Medulla oblongata (tissue), 1 donor: Measurements from ENCODE around the gene PGBD2.
"Not testable (repeated sequence)": the region's sequence is repeated elsewhere in the genome, so short reads cannot be mapped to it uniquely, and the experiment has no call there.

Experiments
- DNase-seq: peaks from one replicate; pipeline ENCODE4 v3.0.0-alpha.2; 2015; ENCODE audit errors: extremely low spot score

The PGBD2 gene

GRCh38 chr1:248886237-248886895, 19.7 kb upstream of the PGBD2 start:
- DNase-seq = no peak

- not testable (repeated sequence) for DNase-seq
Measured at GRCh38 chr1:248889914-248890243, 16.2 kb upstream of the PGBD2 start.

- no peak for DNase-seq
Measured at GRCh38 chr1:248890549-248891498, 15.2 kb upstream of the PGBD2 start.

GRCh38 chr1:248891758-248892157, 14.3 kb upstream of the PGBD2 start:
- DNase-seq = no peak

GRCh38 chr1:248892590-248892989, 13.4 kb upstream of the PGBD2 start:
- DNase-seq = no peak

GRCh38 chr1:248894837-248895236, 11.2 kb upstream of the PGBD2 start:
- no peak for DNase-seq

- no peak for DNase-seq
Measured at GRCh38 chr1:248897412-248898337, 8.4 kb upstream of the PGBD2 start.

GRCh38 chr1:248900637-248901036, 5.4 kb upstream of the PGBD2 start:
- no peak for DNase-seq

GRCh38 chr1:248901578-248901977, 4.5 kb upstream of the PGBD2 start:
- no peak for DNase-seq

GRCh38 chr1:248904437-248905216, 1.4 kb upstream of the PGBD2 start:
- DNase-seq = no peak

- no peak for DNase-seq
Measured at GRCh38 chr1:248905662-248906008, 400 bp upstream of the PGBD2 start.

- no peak for DNase-seq
Measured at GRCh38 chr1:248906753-248907661, 972 bp downstream of the PGBD2 start.

GRCh38 chr1:248910761-248911160, 4.7 kb downstream of the PGBD2 start:
- no peak for DNase-seq

- DNase-seq = no peak
Measured at GRCh38 chr1:248913933-248914332, 7.9 kb downstream of the PGBD2 start.

- DNase-seq = no peak
Measured at GRCh38 chr1:248914796-248915381, 8.9 kb downstream of the PGBD2 start.

- DNase-seq = no peak
Measured at GRCh38 chr1:248918131-248918530, 12.1 kb downstream of the PGBD2 start.

GRCh38 chr1:248923352-248924338, 17.6 kb downstream of the PGBD2 start:
- DNase-seq = peak; percentile 27

- peak; percentile 72 for DNase-seq
Measured at GRCh38 chr1:248924696-248925532, 18.9 kb downstream of the PGBD2 start.
